HCEC 1CT (cell line): ENCODE results near the gene TADA2A.

ENCODE experiments used
- DNase-seq: peaks from one replicate; pipeline ENCODE4 v3.0.0-alpha.2; 2017

Gene TADA2A

DNA sequence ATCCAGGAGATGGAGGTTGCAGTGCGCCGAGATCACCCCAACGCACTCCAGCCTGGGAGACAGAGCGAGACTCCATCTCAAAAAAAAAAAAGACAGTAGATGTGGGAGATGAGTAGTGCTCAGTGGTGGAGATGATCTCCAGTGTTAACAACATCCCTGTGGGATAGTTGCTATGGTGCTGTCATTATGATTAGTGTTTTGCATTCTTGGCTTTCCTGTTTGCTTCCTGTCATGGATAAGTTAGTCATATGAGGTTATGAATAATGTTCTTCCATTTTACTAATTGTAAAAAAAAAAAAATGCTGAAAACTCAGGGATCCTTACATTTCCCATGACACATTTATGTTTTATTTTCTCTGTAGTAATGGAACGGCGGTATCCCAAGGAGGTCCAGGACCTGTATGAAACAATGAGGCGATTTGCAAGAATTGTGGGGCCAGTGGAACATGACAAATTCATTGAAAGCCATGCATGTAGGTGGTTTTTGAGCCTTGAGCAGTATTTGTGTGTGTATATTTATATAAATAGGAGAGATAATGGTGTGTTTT, 58.5 kb downstream of the TADA2A start:
- DNase-seq: peak; percentile 91

DNA sequence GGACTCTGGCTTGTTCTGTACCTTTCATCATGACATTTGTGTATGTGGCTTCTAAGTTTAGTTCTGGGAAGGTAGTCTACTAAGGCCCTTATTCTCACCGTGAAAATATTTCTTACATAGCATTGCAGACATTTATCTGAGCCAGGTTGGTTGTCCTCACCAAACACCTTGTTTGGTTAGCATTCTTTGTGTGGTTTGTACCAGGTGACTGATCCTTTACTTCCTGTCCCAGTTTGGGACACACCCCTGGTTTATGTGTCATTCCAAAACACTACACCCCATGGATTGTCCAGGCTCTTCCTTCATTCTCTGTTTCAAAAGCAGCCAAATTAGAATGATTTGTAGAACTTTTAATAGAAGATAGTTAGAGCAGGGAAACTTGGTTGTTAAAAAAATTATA, 59.8 kb downstream of the TADA2A start:
- no peak for DNase-seq

GRCh38 chr17:37470181-37470580, 63.5 kb downstream of the TADA2A start:
- no peak for DNase-seq

GRCh38 chr17:37475731-37476420, 69.2 kb downstream of the TADA2A start:
- peak; percentile 44 for DNase-seq

GRCh38 chr17:37476431-37477120, 69.9 kb downstream of the TADA2A start:
- peak; percentile 82 for DNase-seq

DNA sequence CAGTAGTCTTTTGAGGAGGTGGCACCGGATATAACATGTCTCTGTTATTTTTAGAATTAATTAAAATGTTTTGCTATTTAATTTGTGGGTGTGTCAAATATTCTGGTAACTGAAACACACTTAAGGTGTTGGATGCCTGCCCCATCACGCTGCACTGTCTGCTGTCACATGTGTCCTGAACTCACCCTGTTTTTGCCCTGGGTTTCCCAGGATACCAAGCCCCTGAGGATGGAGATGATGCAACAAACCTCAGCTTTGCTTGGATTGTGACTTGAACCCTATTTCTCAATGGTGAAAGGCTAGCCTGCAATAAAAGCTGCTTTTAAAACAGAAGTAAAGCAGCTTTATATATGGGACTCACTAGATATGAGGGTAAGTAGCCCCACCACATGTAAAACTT, 71.5 kb downstream of the TADA2A start:
- DNase-seq: peak; percentile 66

- DNase-seq: no peak
These were observed 72.3 kb downstream of the TADA2A start for GRCh38 chr17:37479025-37479424.

GRCh38 chr17:37480427-37480826, 73.7 kb downstream of the TADA2A start:
- DNase-seq: no peak

DNA sequence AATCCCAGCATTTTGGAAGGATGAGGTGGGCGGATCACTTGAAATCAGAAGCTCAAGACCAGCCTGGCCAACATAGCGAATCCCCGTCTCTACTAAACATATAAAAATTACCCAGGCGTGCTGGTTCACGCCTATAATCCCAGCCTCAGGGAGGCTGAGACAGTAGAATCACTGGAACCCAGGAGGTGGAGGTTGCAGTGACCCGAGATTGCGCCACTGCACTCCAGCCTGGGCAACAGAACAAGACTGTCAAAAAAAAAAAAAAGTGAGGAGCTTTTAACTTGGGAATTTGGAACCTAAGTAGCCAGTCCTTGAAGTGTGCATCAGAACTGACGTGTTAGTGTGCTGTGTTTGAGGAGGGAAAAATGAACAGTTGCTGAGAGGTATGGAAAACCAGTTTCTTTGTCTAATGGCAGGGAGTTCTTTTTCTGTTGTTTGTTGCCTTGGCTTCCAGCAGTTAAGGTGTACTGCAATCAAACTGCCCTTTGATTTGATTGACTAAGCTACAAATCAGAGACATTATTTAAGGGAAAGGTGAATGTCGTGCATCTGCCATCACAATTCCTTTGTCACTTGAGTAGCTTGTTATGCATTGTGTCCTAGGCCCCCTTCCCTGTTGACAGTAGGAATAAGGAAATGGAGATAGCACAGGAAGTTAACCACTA, 74.4 kb downstream of the TADA2A start:
- no peak for DNase-seq

DNA sequence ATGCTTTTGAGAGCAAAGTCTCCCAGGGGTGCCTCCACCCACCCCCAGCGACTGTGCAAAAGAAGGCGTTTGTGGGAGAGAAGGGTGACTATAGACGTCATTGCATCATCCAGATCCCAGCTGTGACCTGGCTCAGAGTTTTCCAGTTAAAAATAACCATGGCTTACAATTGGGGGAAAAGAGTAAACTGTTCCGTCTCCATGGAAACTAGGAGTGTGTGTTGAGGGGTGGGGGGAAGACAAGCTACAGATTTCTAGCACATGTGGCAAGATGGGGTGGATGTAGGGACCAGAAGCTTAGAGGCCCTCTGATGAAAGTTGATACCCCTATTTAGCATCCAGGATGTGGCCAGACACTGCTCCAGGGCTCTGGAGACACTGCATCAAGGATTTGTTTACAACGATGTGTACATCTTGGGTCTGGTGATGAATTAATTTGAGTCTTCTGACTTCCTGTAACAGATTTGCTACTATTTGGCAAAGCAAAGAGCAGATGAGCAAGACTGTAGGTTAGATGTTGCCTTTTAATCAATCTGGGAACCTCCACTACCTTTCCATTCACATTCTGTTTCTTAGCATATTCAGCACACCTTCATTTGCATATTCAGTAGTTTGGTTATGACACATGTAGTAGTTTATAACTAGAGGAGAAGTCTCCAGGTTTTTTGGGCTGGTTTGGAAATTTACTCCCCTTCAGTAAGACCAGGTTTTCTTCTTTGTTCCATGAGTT, 76.8 kb downstream of the TADA2A start:
- peak; percentile 96 for DNase-seq

GRCh38 chr17:37485938-37486570, 79.4 kb downstream of the TADA2A start:
- no peak for DNase-seq

DNA sequence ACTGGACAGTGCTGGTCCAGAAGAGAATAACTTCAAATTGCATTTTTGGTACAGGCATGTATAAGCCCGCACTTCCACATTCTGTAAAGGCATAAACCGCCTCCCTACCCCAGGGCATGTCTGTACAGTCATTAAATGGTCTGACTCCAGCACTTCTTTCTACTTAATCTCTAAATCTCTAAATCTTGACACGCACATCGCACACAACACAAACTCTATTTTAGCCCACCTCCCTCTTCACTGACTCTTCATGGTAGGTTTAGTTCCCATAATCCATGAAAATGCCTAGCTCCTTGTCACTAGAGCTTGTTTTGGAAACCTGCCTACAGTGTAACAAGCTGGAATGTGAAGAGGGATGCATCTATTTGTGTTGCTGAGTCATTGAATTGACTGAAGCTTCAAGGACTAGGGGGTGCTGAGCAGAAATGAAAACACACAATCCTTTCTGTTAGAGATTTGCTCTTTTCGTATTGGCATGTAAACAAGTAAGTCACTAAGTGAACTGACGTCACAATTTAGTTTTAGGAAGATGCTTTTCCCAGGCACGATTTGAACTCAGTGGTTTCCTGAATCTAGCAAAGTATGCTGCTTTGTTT, 81.4 kb downstream of the TADA2A start:
- peak; percentile 94 for DNase-seq

- peak; percentile 95 for DNase-seq
These were observed 82.0 kb downstream of the TADA2A start for GRCh38 chr17:37488607-37489196.

DNA sequence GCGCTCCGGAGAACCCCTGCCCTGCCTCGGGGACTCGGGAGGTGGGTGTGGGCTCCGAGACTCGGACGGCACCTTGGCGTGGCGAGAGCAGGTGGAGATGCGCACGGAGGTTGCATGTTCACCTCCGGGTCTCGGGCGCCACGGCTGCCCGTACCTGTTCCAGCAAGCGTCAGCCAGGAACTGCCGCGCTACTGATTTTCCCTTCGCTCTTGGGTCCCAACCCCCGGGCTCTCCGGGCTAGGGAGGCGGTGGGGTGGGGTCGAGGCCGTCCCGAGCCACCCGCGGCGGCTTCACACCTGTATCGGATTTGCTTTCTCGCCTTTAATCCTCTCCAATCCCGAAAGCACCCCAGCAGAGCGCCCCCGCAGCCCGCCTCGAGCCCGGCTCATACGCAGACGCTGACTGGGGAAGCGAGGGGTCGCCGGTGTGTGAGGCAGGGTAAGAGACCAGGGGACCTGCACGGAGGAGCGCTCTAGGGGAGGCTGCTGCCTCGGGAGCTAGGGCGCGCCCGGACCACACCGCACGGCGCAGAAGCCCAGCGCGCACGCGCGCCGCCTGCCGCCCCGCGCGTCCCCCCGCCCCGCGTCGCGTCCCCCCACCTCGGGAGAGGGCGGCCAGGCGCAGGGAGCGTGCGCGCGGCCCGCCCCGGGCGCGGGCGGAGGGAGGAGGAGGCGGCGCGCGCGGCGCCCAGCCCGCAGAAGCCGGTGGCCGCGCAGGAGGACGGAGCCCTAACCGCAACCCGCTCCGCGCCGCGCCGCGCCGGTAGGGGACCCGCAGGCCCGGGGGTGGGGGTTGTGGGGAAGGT, 82.7 kb downstream of the TADA2A start, which contains the start of gene DUSP14:
TSS of gene DUSP14 (plus strand) at position 695 of the 805 bp plus-strand sequence. CDS start 22,382 bp downstream, outside the sequence.
- peak; percentile 76 for DNase-seq

- peak; percentile 49 for DNase-seq
These were observed 83.4 kb downstream of the TADA2A start for GRCh38 chr17:37490022-37490587.

- DNase-seq: peak; percentile 87
These were observed 84.2 kb downstream of the TADA2A start for GRCh38 chr17:37490638-37491614.

GRCh38 chr17:37492167-37492566, 85.5 kb downstream of the TADA2A start:
- no peak for DNase-seq

DNA sequence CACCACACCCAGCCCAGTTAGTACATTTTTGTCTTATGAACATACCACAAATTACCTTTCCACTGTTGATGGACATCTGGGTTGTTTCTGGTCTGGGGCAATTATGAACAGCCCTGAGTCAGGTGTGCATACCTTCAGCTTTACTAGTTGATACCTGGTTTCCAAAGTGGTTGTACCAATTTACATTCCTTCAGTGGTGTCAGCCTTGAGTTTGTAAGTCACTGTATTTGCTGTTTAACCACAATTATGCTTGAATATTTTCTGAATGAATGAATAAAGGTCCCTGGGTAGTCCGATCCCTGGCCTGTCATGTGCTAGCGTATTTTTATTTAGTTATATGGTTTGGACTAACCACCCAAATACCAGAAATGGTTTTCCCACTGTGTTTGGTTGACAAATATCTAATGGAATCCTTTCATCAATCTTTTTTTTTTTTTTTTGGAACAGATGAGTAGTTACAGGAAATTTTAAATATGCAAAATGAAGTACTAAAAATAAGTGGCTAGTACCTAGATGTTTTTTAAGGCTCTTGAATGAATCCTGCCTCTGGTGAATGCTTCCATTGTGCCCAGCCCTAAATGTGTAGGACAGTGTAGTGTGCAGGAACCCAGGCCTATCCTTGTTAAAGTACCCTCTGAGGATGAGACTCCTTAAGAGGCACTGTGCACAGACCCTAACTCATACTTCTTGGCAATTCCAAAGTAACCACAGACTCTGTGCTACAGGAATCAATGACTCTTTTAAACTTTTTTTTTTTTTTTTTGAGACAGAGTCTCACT, 86.8 kb downstream of the TADA2A start:
- DNase-seq: peak; percentile 96
